Kasumi-1 (cell line): ENCODE data around the gene FASTKD3.
A peak's percentile ranks its signal among the peaks of the same experiment; 100 is the strongest.

Experiments used
- DNase-seq, 2 experiments: peaks; one replicate each; lab custom pipeline; 2025; lab: John Stamatoyannopoulos, UW

Gene FASTKD3

DNA sequence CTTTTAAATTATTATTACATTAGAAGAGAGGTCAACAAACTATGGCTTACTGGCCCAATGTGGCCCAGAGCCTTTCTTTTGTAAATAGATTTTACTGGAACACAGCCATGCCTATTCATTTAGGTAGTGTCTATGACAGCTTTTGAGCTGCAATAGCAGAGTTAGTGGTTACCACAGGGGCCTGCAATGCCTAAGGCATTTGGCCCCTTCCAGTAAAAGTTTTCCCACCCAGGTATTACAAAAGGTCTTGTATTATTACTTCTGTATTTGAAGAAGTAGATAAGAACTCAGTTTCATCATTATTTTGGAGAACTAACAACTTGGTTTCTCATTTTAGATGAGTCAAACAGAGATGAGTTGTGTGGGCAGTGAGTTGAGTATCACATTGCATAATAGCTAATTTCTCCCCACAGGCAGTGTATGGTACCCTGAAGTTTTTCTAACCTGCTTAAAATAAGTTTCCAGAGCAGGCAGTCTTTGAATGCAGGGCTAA, 9.6 kb upstream of the FASTKD3 start:
- peak; percentile 35 to 39 for DNase-seq

GRCh38 chr5:7877851-7878250, 9.0 kb upstream of the FASTKD3 start:
- no peak for DNase-seq

DNA sequence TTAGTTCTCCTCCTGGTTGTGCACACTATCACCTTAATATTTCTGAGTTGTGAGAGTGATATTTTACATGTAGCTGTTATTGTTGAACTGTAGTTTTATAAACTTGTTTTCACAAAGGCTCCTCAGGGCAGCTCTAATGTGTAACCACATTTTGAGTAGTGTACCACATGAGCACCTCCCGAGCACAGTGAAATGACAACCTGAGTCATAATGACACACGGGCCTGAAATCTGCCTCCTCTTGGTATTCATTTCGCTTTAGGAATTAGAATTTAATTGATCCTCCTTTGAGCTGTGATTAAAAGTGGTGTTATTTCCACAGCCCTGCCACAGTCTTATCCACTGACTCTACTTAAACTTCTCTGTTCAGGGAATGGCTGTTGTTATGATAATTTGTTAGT, 8.0 kb upstream of the FASTKD3 start:
- no peak for DNase-seq

- no peak for DNase-seq
Measured at GRCh38 chr5:7875151-7875550, 6.3 kb upstream of the FASTKD3 start.

GRCh38 chr5:7874639-7875038, 5.8 kb upstream of the FASTKD3 start:
- no peak for DNase-seq

GRCh38 chr5:7873216-7873615, 4.4 kb upstream of the FASTKD3 start:
- DNase-seq: no peak

GRCh38 chr5:7872517-7873130, 3.8 kb upstream of the FASTKD3 start:
- no peak for DNase-seq

DNA sequence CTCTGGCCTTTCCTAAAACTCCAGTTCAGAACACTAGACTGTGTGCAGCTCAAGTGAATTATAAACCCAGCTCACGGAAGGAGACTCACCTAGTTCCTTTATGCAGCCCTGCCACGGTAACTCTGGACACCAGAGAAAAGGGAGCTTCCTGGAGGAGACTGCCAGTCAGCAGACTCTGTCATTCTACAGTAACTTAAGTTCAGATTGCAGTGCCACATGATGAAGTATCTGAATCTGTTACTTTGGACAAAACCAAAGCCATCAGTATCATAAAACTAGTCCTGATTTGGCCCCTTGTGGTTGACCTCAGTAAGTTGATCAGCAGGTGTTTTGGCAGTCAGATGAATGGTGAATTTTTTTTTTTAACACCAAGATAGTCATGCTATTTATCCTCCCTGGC, 2.8 kb upstream of the FASTKD3 start:
- no peak for DNase-seq

GRCh38 chr5:7869474-7870136, 774 bp upstream of the FASTKD3 start:
- no peak for DNase-seq

- peak; percentile 38 to 52 for DNase-seq
Measured at GRCh38 chr5:7868427-7868772, 431 bp downstream of the FASTKD3 start.

GRCh38 chr5:7867260-7867659, 1.6 kb downstream of the FASTKD3 start:
- no peak for DNase-seq

DNA sequence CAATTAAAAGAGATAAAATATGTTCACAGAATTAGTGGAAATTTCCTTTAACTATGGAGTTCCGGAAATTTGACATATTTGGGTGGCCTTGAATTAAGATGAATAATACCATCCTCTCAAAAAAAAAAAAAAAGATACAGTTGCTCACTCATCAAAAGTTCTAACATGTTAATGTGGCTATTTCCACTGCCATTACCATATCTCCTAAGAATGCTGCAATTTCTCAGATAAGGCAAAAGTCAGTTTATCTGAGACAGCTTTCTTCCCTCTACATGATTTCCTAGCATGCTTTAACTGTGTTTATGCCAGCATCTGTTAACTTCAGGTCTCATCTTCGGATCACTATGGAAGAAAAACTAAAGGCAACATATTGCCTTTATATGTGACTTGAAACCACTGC, 2.6 kb downstream of the FASTKD3 start:
- no peak for DNase-seq

- no peak for DNase-seq
Measured at GRCh38 chr5:7857926-7858632, 10.8 kb downstream of the FASTKD3 start.

DNA sequence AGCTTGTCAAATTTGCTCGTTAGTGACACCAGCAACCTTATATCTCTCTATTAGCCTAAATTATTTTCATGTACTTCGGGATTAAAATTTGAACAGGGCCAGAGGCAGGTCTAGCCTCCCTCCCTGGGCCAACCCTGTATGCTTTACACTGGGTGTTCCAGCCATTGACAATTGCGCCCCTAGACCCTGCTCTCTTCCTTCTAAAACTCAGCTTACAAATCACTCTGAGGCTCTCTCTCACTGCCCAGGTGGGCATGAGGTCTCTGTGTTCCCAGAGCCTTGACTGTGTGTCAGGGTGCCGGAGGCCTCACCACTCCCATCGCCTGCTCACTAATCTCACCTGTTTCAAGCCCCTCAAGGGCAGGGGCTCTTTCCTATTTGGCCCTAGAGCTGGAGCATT, 11.5 kb downstream of the FASTKD3 start:
- no peak for DNase-seq

GRCh38 chr5:7856855-7857254, 12.0 kb downstream of the FASTKD3 start:
- peak; percentile 68 to 77 for DNase-seq

DNA sequence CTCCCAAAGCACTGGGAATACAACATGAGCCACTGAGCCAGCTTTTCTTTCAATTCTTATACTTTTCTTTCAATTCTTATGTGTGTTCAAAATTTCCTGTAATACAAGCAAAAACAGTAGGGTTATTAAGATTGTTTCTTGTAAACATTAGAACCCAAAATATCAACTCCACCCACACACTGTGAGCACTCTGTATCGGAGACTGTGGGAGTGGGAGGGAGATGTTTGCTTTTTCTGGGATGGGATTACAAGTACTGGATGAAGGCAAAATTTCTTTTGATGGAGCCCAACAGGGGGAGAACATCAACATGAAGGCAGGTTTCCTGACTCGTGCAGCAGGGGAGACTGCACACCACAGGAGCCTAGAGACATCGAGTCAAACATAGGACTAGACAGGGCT, 13.2 kb downstream of the FASTKD3 start:
- DNase-seq: no peak

GRCh38 chr5:7852988-7853387, 15.8 kb downstream of the FASTKD3 start:
- DNase-seq: no peak

DNA sequence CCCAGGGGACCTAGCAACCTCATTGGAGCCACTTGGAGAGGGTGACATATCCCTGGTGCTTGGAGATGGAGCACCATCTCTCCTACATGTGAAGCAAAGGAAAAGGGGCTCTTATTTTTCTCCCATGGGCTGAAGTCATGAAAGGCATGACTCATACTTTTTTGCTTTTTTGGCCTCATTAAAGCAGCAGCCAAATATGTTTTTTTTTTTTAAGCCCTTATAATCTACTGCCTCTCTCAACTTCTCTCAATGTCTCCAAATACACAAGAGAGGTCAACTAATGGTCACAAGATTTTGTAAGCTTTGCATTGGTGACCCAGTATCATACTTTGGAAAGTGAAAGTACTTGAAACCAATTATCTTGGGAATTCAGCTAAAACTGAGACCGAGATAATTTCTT, 16.3 kb downstream of the FASTKD3 start:
- DNase-seq: no peak

DNA sequence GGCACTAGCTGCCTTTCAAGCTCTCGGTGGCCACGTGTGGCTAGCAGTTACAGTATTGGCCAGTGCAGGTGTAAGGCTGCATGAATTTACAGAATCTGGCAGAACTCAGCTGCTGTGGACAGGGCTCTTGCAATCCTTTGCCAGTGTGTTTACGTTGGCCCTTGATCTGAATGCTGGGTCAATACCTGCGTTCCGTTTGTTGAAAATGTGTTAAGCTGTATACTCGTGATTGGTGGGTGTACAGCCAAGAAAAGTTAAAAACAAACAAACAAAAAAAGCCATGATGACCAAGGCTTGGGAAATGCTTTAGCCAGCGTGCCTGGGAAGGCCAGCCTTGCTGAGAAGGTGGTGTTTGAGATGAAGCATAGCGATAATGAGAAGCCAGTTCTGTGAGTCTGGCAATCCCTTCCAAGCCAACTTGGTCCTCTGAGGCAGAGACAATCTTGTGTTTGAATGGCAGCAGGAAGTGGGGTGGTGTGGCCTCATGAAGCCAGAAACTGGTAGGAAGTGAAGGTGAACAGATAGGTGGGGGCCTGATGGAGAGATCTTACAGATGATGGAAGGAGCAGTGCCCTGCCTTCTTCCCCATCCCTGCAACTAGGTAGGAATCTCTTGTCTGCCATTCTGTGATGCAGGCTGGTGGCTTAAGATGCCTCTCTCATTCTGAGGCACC, 17.1 kb downstream of the FASTKD3 start:
- no peak for DNase-seq

DNA sequence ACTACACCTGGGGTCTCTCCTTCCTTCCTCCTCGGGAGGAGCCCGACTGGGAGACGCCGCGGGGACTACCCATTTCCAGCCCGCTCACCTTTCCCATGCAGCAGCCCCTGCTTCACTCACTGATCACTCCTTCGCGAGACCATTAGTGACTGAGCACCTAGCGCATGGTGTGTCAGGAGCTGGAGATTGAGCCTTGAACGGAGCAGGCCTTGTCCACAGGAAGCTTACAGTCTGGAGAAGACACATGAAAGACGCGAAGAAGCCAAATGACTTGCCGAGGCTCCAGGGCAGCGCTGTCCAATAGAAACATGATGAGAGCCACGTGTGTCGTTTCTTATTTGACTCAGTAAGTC, 17.6 kb downstream of the FASTKD3 start:
- no peak for DNase-seq

DNA sequence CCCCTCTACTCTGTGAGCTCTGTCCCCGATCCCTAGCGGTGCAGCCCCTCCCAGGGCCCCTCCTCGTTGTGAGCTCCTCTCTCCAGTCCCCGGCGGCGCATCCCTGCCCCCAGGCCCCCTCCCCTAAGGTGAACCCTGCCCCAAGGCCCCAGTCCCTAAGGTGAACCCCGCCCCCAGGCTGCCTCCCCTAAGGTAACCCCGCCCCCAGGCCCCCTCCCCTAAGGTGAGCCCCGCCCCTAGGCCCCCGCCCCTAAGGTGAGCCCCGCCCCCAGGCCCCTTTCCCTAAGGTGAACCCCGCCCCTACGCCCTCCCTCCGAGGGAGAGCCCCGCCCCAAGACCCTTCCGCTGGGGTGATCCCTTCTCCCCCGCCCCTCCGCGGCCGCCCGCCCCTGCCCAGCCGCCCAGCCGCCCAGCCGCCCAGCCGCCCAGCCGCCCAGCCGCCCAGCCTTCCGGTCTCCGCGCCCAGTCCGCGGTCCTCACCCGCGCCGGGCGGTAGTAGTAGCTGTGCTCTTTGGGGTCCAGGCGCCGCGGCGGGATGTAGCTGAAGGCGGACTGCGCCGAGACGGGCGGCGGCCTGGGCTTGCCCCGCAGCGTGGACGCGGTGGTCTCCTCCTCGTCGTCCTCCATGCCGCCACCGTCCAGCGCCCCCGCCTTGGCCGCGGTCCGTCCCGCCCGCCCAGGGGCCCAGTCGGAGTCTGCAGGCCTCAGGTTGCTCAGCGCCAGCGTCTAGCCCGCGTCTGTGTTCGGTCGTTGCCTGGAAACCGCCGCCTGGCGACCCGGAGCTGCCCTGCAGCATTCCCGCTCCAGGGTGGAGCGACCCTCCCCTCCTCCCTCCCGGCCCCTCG, 18.2 kb downstream of the FASTKD3 start, which contains the start of gene CFAP90:
CFAP90 (minus strand) TSS at position 739 of the 845 bp plus-strand sequence; CDS start at position 627, 112 bp downstream.
- DNase-seq: no peak
